ENCODE data around the gene NELL1. TPM values are rescaled to one million over a fixed set of nuclear protein-coding genes. Genes with fewer than 3 reads are reported as not detected.

Gene NELL1
- total and polyA plus RNA-seq, 2 donors (not counting 3 experiments of a cell fraction or from before 2014, with no cell fraction given), result not detected

DNA sequence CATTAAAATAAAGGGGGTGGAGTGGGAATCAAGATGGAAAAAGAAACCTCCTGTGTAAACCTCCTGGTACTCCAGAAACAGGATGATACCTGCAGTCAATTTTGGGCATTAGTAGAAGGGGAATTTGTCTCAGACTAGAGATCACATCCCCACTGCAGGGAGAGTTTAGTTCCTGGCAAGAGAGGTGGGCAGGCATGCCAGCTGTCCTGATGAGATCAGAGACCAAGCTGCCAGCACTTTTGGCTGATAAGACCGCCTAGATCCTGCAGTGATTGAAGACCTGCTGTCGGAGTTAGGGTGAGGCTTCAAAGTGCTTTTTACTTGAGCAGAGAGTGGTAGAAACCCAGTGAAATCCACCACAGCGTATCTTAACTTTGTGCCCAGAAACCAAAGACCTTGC is 29.7 kb upstream of the NELL1 start:
- Histone ChIP-seq H3K27ac (ENCODE audit: insufficient read depth, low read depth, low read length) (no peak overlapping the region), H3K4me1 (ENCODE audit: control insufficient read depth, extremely low read depth, insufficient read depth, low read length) (no peaks in the 10 kb centered on the region), H2AFZ (ENCODE audit: low read depth, low read length) (no peak overlapping the region), H3K4me2 (ENCODE audit: insufficient read depth, low read length) (no peak overlapping the region), H3K79me2 (ENCODE audit: control insufficient read depth, insufficient read depth, low read length) (no peaks in the 10 kb centered on the region), H4K20me1 (replicated peaks; ENCODE audit: control insufficient read depth, extremely low read depth, insufficient read depth, low read length) (no peaks in the 10 kb centered on the region), H3K9ac (replicated peaks; ENCODE audit: extremely low read depth, insufficient read depth, low read length) (no peak overlapping the region), H3K9me3 (replicated peaks; ENCODE audit: control insufficient read depth, insufficient read depth, low read length) (no peaks in the 10 kb centered on the region), H3K4me3 (replicated peaks in 1 of 3; ENCODE audit: insufficient read depth in 1 of 3, low read depth in 1 of 3, low read length in 3 of 3) (no peak overlapping the region), H3K36me3 (ENCODE audit: control insufficient read depth in 2 of 2, extremely low read depth in 1 of 2, insufficient read depth in 2 of 2, low read length in 2 of 2) (no peaks in the 10 kb centered on the region), H3K27me3 (ENCODE audit: control insufficient read depth in 2 of 2, insufficient read depth in 2 of 2, low read length in 2 of 2) (no peaks in the 10 kb centered on the region), H3K9me1 (replicated peaks; ENCODE audit: control insufficient read depth, extremely low read depth, insufficient read depth, low read length) (no peaks in the 10 kb centered on the region)
- dilution Hi-C loops (cut with MboI; ENCODE audit: extremely low pct_ligation_motif_present, low sequenced_read_pairs), result no loop called here
- ChIA-PET POLR2A (no interaction called here), CTCF (no interaction called here)
- intact Hi-C loops (cut with micrococcal nuclease), result no loop called here
- FAIRE-seq (no peak), DNase-seq (ENCODE audit: low read depth, low spot score) (no peak)
- no TSS peak for BruUV-seq (replicated peaks)
- TF ChIP-seq, protein P1, sequence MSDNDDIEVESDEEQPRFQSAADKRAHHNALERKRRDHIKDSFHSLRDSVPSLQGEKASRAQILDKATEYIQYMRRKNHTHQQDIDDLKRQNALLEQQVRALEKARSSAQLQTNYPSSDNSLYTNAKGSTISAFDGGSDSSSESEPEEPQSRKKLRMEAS (IDR thresholded peaks at IDR 0.05; ENCODE audit: insufficient read depth, insufficient read length), result no peak
- TF ChIP-seq FOS (IDR thresholded peaks at IDR 0.05; ENCODE audit: borderline replicate concordance, insufficient read depth, low read length) (no peak), CTCF (IDR thresholded peaks at IDR 0.05; ENCODE audit: extremely low read depth in 1 of 2, insufficient read depth in 1 of 2, low read depth in 1 of 2, low read length in 2 of 2) (no peak), MYC (IDR thresholded peaks at IDR 0.05; ENCODE audit: low read depth, low read length) (no peak), JUN (IDR thresholded peaks at IDR 0.05; ENCODE audit: borderline replicate concordance, insufficient read depth, insufficient read length, low read depth) (no peak), GATA2 (IDR thresholded peaks at IDR 0.05; ENCODE audit: insufficient read depth, insufficient read length, low read depth, low read length) (no peak), EZH2 (IDR thresholded peaks at IDR 0.05; ENCODE audit: borderline replicate concordance, low read depth, low read length, severe bottlenecking) (no peak), POLR2A (IDR thresholded peaks at IDR 0.05; ENCODE audit: low read depth, low read length) (no peak), POLR2AphosphoS5 (IDR thresholded peaks at IDR 0.05; ENCODE audit: insufficient read depth, low read depth, low read length) (no peak)

Measured in endothelial cell of umbilical vein (primary cell).